NCI-H82 treated with DMSO at 0.1 percent for 48 hours (cell line): Measurements from ENCODE around the gene KRTAP10-2.
A peak's percentile ranks its signal among the peaks of the same experiment; 100 is the strongest.

ENCODE experiments used
- DNase-seq: peaks from one replicate; lab custom pipeline; 2025; ENCODE audit not compliant: unreplicated experiment; lab: John Stamatoyannopoulos, UW

KRTAP10-2 gene

GRCh38 chr21:44527156-44527982, 23.9 kb downstream of the KRTAP10-2 start:
- DNase-seq: no peak

- DNase-seq: no peak
Measured at GRCh38 chr21:44526096-44526997, 25.0 kb downstream of the KRTAP10-2 start.

GRCh38 chr21:44525391-44526095, 25.8 kb downstream of the KRTAP10-2 start:
- no peak for DNase-seq

GRCh38 chr21:44524414-44525371, 26.6 kb downstream of the KRTAP10-2 start:
- no peak for DNase-seq

- DNase-seq: no peak
Measured at GRCh38 chr21:44523567-44524413, 27.5 kb downstream of the KRTAP10-2 start.

- DNase-seq: no peak
Measured at GRCh38 chr21:44522753-44523204, 28.5 kb downstream of the KRTAP10-2 start.

- no peak for DNase-seq
Measured at GRCh38 chr21:44521928-44522752, 29.2 kb downstream of the KRTAP10-2 start.

GRCh38 chr21:44521301-44521927, 29.9 kb downstream of the KRTAP10-2 start:
- no peak for DNase-seq

- no peak for DNase-seq
Measured at GRCh38 chr21:44520326-44521300, 30.7 kb downstream of the KRTAP10-2 start.

- DNase-seq: no peak
Measured at GRCh38 chr21:44519346-44520325, 31.7 kb downstream of the KRTAP10-2 start.

GRCh38 chr21:44518686-44519085, 32.6 kb downstream of the KRTAP10-2 start:
- DNase-seq: no peak

- peak; percentile 79 for DNase-seq
Measured at GRCh38 chr21:44517175-44517899, 34.0 kb downstream of the KRTAP10-2 start.

- no peak for DNase-seq
Measured at GRCh38 chr21:44516828-44517174, 34.5 kb downstream of the KRTAP10-2 start.

- DNase-seq: no peak
Measured at GRCh38 chr21:44516342-44516741, 35.0 kb downstream of the KRTAP10-2 start.
